Adrenal gland (tissue), 5 donors: ENCODE data around the gene SCG2.

ENCODE experiments used
- POLR2A ChIP-seq, 2 donors: fragments of 450-650 bp; IDR thresholded peaks; one replicate each; pipeline ENCODE4 v1.6.1; 2017; ENCODE audit warnings: antibody characterized with exemption in 2 of 2, mild to moderate bottlenecking in 2 of 2, moderate library complexity in 1 of 2
- TF ChIP-seq, protein P1 (sequence below), 6 experiments: fragments of 450-650 bp in 4 of 6; fragments of 200-600 bp in 2 of 6; sonication (generic) in 1 of 6; IDR thresholded peaks; 1 replicate in 5 of 6; 2 replicates in 1 of 6; pipeline versions ENCODE4 v1.5.1 to v1.8.0; 2016 to 2021; ENCODE audit warnings: antibody characterized with exemption in 6 of 6, mild to moderate bottlenecking in 2 of 6, moderate library complexity in 1 of 6
- donor health status: DM: no; HTN: no; CAD: no.

DNA sequence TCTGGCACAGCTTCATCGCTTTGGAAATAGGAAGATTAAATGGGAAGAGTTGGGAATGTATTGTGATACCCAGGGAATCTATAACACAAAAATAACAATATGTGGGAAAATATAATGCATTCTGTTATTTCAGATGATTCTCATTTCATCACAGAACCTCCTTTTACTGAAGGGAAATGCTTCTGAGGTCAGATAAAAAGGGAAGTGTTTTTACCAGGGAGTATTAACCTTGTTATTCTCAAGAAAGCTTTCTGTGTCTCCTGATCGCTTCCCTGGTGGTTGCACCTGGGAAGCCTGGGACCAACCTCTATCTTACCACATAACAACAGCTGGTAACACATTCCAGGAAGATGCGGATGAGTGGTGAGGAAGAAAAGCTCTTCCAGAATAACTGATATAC is 47.2 kb downstream of the SCG2 start:
- TF ChIP-seq, protein P1, sequence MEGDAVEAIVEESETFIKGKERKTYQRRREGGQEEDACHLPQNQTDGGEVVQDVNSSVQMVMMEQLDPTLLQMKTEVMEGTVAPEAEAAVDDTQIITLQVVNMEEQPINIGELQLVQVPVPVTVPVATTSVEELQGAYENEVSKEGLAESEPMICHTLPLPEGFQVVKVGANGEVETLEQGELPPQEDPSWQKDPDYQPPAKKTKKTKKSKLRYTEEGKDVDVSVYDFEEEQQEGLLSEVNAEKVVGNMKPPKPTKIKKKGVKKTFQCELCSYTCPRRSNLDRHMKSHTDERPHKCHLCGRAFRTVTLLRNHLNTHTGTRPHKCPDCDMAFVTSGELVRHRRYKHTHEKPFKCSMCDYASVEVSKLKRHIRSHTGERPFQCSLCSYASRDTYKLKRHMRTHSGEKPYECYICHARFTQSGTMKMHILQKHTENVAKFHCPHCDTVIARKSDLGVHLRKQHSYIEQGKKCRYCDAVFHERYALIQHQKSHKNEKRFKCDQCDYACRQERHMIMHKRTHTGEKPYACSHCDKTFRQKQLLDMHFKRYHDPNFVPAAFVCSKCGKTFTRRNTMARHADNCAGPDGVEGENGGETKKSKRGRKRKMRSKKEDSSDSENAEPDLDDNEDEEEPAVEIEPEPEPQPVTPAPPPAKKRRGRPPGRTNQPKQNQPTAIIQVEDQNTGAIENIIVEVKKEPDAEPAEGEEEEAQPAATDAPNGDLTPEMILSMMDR (IDR thresholded peaks at IDR 0.05): no peak
- no peak for TF ChIP-seq POLR2A (IDR thresholded peaks at IDR 0.05)
